ENCODE results near the gene RNF208.

Gene RNF208

DNA sequence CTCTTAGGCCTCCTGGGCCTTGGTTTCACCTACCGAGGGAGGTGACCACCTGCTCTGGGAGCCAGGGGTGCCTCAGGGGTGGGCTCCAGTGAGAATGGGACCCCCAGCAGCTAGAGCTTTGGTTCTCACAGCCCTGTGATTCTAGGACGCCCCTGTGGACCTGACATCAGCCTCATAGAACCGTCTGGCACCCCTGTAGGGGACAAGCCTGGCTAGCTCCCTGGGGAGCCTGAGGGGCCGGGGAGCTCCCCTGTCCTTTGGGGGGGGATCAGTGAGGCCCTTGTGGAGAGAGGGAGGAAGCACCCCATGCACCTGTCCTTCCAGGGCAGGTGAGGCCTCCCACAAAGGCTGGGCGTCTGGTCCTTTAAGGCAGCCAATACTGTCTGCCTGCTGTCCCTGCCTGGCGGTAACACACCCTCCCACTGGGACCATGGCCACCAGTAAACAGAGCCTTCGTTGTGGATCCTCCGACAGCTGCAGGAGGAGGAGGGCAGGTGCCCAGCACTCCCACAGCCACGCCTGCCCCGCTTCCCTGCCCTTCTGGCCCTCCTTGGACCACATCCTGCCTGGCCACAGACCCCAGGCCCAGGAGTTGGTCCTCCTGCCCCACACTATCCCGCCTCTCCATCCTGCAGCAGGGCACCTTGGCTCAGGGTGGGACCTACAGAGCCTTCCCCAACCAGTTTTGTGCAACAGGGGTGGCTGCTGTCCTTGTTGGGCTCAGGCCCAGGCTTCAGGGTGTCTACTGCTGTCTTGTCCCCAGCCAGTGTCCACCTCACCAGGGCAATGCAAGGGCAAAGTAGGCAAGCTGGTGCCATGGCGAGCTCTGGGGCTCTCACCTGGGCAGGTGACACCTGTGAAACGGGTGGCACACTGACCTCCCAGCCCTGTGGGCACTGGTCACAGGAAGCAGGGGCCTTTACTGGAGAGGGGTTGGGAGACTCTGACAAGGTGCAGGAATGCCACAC, 16.0 kb upstream of the RNF208 start:
- no peak for DNase-seq

DNA sequence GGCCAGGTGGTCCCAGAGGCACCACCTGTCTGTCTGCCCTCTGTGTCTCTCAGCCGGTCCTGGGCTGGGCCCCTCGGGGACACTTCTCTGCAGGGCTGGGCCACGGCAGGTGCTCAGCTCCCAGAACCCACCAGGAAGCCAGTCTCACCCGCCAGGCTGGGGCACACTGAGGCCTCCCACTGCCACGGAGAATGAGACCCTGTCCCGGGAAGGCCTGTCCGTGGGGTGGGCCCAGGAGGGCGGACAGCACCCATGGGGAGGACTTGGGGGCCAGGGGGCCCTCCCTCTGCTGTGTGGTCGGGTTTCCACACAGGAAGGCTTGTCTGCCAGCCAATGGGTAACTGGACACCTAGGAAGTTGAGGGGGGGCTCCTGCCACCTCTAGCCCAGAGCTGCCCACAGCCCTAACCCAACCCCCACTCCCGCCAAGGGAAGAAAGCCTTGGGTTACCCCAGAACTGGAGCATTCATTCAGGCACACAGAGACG, 14.9 kb upstream of the RNF208 start:
- DNase-seq: no peak

DNA sequence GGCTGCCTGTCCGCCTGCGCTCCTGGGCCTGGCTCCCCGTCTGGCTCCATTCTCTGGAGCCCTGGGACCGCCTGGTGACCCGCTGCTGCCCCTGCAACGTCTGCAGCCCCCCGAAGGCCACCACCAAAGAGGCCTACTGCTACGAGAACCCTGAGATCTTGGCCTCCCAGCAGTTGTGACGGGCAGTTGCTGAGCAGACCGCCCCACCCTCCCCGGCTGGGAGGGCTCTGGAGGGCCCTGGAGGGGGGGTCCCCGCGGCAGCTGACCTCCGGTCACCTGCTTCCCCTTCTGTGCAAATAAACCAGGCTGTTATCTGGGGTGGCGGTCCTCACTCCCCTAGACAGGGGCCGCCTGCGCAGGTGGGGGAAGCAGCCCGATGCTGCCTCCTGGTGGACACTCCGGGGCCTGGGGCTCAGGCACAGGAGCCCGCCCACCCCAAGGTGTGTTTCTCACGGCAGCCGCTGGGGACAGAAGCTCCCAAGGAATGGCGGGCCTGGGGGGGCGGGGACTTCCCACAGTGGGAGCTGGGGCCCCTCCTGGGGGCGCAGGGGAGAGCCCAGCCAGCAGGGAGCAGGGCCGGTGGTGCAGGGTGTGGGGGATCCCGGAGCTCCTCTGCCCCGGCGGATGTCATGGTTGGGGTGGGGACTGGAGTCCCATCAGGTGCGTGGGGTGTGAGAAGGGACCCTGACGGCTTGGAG, 14.3 kb upstream of the RNF208 start:
- DNase-seq: peak; percentile 90

DNA sequence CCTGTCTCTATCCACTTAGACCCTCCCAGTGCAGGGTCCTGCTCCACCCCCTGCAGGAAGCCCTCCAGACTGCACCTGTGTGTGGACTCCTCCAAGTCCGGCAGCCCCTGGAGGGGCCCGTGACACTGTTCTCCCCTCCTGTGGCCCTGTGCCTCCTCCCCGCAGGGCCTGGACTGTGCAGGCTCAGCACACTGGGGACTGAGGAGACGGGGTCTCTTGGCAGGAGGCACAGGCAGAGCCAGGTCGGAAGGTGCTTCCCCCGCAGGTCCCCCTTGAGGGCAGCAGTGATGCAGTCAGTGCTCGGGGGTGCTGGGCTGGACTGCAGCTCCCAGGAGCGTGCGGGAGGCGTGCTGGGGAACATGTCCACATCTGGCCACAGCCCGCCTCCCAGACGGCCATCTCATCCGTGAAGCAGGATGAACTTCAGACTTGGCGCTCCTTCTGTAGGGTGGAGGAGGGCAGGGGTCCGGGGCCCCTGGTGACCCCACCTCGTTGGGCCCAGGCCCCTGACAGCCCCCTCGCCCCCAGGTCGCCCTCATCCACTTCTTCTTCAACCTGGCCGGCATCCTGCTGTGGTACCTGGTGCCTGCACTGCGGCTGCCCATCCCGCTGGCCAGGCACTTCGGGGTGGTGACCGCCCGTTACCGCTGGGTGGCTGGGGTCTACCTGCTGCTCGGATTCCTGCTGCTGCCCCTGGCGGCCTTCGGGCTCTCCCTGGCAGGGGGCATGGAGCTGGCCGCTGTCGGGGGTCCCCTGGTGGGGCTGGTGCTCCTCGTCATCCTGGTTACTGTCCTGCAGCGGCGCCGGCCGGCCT, 13.6 kb upstream of the RNF208 start:
- no peak for DNase-seq

DNA sequence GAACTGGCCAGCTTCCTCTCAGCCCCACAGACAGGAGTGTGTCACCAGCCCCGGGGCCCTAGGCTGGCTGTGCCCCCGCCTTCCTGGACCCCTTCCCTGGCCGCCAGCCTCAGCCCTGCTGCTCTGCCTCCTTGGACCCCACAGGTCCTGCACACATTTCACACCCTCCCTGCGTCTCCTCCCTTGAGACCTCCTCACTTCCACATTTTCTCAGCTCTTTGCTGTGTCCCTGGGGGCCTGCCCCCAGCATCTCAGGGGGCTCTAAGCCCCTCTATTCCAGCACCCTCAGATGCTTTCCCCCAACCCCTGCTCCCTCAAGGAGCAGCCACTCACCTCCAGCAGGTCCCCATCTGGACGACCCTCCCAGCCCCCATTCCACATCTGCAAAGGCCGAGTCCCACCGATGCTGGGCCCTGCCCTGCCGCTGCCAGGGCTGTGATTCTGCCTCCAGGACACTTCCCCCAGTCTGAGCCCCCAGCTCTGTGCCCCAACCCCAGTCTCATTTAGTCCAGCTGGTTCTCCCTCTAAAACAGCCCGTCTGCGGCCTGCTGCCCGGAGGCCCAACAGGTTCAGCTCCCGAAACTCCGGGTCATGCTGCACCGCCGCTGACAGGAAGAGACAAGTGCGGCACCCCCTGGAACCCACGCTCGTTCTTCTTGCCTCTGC, 12.9 kb upstream of the RNF208 start:
- DNase-seq: no peak

DNA sequence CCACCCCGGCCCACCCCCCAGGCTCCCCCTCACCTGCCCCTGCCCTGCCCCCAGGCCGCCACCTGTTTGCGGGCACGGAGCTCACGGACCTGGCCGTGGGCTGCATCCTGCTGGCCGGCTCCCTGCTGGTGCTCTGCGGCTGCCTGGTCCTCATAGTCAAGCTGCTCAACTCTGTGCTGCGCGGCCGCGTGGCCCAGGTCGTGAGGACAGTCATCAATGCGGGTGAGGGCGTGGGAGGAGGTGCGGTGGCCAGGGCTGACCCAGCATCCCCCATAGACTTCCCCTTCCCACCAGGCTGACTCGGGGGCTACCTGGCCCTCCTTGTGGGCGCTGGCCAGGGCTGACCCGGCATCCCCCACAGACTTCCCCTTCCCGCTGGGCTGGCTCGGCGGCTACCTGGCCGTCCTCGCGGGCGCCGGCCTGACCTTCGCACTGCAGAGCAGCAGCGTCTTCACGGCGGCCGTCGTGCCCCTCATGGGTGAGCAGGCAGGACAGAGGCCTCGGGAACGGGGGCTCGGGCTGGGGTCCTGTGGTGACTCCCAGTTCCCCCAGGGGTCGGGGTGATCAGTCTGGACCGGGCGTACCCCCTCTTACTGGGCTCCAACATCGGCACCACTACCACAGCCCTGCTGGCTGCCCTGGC, 12.1 kb upstream of the RNF208 start:
- DNase-seq: no peak

DNA sequence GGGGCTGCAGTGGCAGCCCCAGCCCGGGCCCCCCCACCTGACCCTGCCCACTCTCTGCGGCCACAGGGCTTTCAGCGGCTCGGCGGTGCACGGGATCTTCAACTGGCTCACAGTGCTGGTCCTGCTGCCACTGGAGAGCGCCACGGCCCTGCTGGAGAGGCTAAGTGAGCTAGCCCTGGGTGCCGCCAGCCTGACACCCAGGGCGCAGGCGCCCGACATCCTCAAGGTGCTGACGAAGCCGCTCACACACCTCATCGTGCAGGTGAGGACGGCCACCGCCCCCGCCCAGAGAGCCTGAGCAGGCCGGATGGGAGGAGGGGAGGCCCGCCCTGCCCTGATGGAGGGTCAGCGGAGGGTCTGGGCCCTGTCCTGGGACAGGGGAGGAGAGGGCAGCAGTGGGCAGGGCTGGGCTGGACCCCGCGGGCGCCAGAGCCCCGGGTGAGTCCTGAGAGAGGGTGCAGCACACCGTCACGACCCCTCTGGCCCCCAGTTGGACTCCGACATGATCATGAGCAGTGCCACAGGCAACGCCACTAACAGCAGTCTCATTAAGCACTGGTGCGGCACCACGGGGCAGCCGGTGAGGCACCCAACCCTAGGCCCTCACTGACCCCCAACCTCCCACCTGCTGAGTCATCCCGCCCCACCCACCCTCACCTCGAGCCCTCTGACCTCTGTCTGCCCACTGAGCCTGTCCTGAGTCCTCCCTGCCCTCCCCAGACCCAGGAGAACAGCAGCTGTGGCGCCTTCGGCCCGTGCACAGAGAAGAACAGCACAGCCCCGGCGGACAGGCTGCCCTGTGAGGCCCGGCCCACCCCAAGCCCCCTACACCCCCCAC, 11.3 kb upstream of the RNF208 start:
- DNase-seq: no peak

DNA sequence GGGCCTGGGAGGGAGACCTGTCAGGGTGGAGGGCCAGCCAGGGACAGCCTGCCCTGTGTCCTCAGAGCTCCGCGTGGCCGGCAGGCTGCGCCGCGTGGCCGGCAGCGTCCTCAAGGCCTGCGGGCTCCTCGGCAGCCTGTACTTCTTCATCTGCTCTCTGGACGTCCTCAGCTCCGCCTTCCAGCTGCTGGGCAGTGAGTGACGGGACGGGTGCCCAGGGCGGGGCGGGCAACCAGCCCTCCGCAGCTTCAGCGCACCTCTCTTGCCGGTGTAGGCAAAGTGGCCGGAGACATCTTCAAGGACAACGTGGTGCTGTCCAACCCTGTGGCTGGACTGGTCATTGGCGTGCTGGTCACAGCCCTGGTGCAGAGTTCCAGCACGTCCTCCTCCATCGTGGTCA, 10.5 kb upstream of the RNF208 start:
- no peak for DNase-seq

DNA sequence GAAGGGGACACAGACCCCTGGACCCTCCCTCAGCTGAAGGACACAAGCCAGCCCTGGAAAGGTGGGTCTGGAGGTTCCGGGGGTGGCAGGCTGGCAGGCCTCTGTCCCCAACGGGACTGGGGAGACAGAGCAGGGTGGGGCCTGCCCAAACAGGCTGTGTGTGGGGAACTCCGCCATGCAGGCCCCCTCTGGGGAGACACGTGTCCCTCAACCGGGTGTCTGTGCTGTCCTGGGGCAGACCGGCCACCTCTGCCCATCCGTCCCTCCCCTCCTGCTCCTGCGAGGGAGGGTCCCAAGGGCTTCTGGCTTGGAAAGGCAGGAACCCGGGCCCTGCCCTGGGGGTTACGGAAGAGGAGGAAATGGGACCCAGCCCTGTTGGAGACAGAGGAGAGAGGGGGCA, 10.1 kb upstream of the RNF208 start:
- DNase-seq: no peak

DNA sequence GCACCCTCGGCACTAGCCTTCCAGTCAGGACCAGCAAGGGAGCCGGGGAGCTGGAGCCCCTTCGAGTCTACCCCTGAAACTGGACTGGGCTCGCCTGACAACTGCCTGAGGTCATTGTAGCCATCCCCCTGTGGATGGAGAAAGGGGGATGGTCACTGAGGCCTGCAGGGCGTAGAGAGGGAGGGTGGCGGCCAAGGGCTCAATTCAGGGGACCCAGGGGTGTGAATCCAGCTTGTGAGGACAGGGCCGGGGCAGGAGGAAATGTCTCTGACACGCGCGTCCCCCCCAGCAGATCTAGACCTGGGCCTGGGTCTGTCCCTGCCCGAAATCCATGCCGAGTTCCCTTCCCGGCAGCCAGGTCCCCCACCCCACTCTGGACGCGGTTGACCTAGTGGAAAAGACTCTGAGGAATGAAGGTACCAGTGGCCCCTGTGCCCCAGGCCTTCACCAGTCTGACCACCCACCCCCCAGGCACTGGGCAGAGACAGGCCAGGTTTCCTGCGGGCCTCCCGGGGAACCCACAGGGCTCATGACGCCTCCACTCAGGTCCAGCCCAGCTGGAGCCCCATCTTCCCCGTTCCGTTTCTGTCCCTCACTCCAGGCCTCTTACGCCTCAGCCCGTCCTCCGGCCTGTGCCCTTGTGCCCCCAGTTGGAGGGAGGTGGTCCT, 9.5 kb upstream of the RNF208 start:
- no peak for DNase-seq

DNA sequence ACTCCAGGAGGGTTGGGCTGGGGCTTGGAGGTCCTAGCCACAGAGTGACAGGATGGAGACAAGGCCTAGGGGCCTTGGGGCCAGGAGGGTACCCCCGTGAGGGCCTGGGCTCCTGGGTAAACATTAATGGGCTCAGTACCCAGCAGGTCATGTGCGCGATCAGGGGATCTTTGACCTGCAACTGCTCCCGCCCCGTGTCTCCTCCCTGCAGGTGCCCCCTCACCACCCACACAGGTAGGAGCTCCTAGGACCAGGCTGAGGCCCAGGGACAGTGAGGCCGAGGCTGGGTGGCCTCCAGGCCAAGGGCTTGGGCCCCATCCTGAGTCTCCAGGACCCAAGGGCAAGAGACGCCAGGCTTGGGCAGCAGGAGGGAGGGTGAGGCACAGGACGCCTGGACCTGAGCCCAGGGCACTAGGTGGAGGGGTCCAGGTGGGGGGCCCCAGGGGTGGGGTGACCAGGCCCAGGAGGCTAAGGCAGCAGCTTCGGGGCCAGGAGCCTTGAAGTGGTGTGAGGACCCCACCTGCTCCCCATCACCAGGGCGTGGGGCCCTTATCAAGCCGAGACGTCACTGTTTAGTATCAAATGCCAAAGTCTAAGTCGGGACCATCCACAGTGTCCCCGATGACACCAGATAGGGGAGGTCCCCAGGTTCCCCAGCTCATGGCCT, 8.8 kb upstream of the RNF208 start, which contains the start of gene SLC34A3:
SLC34A3 (plus strand) TSS at position 197 of the 667 bp plus-strand sequence. CDS start 802 bp downstream, outside the sequence.
- DNase-seq: no peak

DNA sequence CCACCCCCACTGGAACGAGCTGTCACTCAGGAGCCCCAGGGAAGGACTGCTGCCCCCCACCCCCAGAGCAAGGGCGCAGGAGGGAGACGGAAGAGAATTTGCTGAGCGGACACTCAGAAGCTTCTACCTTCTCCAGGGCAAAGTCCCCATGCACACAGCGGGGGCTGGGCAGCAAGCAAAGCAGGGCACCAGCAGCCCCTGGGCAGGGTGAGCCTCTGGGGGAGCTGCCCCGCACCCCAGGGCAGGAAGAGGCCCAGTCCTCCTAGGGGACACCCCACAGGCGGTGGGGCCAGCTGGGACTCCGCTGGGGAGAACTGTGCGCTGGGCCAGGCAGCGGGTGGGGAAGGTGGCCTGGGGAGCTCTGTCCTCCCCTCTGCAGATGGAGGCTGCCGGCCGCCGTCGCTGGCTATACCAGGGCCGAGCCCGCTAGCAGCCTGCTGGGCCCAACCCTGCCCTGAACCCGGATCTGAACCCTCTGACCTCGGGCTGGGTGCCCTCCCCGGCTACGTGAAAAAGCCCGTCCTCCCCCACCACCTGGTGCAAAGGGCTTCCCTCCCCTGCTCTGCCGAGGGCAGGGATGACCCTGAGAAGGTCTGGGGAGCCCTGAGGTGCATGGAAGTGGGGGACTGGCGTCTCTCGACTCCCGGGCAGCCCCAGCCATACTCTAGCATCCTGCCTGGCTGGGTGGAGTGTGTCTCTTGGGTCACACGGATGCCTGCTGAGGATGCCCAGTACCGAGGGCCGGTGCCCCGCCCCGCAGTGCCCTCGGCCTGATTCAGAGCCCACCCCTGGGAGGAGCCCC, 8.1 kb upstream of the RNF208 start:
- DNase-seq: no peak

DNA sequence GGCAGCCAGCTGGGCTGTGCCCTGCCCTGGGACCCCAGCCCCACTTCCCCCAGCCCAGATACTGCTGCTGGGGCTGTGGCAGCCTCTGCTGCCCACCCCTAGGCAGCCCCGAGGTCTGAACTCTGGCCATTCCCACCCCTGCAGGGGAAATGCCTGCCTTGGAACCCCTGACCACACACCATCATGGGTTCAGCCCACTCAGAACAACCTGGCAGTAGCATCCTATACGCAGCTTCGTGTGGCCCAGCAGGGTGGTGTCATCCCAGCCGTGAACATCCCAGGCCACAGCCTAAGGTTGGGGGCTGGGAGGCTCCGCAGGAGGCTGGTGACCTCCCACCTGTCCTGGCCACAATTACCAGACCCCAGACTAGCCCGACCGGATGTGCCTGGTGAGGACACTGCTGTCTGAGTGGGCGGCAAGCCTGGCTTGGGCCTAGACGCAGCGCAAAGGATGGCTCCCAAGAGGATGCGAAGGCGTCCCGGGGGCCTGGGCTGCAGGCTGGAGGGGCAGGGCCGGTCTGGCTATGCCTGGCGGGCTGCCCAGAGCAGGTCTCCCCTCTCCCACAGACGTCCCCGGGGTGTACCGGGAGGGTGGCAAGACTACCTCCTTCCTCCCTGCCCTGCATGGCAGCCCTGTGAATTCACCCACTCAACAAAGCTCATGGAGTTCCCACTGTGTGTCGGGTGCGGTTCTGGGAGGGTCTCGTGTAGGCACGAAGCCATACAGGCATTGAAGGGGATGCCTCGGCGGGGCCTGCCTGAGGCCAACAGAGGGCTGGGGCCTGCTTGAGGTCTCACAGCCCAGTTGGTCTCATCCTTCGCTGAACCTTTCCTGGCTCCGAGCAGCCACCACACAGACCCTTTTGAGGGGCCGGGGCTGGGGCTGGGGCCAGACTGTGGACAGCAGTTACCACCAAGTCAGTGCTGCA, 7.2 kb upstream of the RNF208 start:
- no peak for DNase-seq

DNA sequence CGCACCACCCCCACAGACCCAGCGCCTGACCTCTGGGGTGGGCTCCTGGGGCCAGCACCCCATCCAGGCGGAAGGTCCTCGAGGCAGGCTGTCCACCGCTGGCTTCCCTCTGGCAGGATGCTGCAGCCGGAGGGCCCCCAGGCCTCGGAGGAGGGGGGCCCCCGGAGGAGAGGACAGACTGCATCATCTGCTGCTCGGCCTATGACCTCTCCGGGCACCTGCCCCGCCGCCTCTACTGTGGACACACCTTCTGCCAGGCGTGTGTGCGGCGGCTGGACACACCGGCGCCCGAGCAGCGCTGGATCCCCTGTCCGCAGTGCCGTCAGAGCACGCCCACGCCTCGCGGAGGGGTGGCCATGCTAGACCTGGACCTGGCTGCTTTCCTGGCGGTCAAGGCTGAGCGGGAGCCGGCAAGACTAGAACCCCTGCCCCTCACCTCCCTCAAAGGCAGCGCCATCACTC, 6.5 kb upstream of the RNF208 start:
- DNase-seq: no peak

DNA sequence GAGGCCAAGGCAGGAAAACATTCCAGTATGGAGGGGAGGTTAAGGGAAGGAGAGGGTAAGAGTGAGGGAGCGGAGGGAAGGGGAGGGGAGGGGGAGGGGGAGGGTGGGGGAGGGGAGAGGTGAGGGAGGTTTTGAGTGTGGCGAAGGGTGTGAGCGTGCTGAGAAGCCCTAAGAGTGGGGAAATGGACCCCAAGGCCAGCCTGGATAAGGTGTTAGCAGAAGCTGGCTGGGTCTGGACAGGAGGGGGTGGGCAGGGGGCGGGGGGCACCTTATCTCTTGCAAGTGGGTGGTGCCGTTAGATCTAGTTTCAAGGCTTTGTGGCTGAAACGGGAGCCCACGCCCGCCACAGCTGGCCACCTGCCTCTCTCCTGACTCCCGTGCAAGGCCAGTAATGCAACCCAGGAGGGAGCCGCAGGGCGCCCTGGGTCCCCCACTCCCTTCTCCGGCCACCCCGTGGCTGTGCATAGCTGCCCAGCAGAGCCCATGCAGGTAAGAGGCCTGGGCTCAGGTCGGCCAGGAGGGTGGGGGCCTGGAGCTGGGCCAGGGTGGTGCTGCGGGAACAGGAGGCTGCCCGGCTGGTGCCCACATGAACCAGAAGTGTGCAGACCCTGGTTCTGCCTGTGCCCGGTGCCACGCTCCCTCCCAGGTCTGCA, 5.9 kb upstream of the RNF208 start:
- no peak for DNase-seq

DNA sequence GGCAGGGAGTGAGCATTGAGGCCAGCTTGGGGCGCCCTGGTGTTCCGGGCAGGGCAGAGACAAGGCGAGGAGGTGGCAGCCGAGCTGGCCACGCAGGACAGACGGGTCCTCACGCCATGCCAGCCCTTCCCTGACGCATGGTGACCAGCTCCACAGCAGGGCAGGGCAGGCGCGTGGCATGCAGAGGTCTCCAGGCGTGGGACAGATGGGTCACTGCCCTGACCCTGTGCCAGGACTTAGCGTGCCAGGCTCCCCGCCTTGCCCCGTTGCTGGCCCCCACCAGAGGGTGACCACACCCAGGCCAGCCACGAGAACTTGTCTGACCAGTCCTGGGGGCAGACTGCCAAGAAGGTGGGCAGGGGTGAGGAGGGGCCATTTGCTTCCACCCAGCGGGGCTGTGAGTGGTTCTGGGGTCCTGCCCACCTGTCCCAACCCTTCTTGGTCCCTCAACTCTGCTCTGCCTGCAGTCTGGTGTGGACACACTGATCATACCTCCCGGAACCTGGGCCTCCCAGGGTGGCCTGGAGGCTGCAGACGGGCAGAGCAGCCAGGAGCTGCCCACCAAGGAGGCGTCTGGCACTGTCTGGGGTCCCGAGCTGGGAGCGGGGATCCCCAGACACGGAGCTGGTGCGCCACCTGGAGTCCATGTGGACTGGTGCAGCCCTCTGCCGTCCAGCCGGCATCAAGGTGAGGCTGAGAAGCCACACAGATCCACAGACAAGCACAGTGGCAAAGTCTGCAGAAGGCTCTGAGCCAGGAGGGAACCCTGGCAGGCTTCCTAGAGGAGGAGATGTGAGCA, 5.2 kb upstream of the RNF208 start, which contains the start of gene RNF224:
RNF224 (plus strand) TSS at position 449 of the 799 bp plus-strand sequence. CDS start 834 bp downstream, outside the sequence.
- peak; percentile 84 for DNase-seq
